Right lobe of liver (tissue), 4 donors: Measurements from ENCODE around the gene MTG1.

Experiments
- CTCF ChIP-seq, 4 donors: fragments of 200-600 bp in 3 of 4; fragments of 450-650 bp in 1 of 4; IDR thresholded peaks; one replicate each; pipeline versions ENCODE4 v1.5.1 to v1.8.0; 2016 to 2022; ENCODE audit warnings: antibody characterized with exemption in 4 of 4, mild to moderate bottlenecking in 2 of 4
- POLR2A ChIP-seq: fragments of 450-650 bp; IDR thresholded peaks from one replicate; pipeline ENCODE4 v1.6.1; 2017; ENCODE audit warnings: antibody characterized with exemption, mild to moderate bottlenecking
- donor health status: DM: no; HTN: no; CAD: no.
- donor health status: DM: no; HTN: no; CAD: no.
- donor health status: DM: no; HTN: yes; CAD: no.

- TF ChIP-seq CTCF (IDR thresholded peaks at IDR 0.05) = no peak
- TF ChIP-seq POLR2A = no peak
Measured at GRCh38 chr10:133465950-133466474, 72.1 kb downstream of the MTG1 start.
